Activated CD4-positive, alpha-beta T cell treated with anti-CD3 and anti-CD28 coated beads for 4 hours (primary cell): Measurements from ENCODE around the gene NACC1.

ENCODE experiments used
- DNase-seq, 2 donors: peaks; one replicate each; pipeline ENCODE4 v3.0.0-alpha.2; 2020

Gene NACC1

GRCh38 chr19:13089139-13089856, 28.8 kb upstream of the NACC1 start:
- DNase-seq, result no peak

DNA sequence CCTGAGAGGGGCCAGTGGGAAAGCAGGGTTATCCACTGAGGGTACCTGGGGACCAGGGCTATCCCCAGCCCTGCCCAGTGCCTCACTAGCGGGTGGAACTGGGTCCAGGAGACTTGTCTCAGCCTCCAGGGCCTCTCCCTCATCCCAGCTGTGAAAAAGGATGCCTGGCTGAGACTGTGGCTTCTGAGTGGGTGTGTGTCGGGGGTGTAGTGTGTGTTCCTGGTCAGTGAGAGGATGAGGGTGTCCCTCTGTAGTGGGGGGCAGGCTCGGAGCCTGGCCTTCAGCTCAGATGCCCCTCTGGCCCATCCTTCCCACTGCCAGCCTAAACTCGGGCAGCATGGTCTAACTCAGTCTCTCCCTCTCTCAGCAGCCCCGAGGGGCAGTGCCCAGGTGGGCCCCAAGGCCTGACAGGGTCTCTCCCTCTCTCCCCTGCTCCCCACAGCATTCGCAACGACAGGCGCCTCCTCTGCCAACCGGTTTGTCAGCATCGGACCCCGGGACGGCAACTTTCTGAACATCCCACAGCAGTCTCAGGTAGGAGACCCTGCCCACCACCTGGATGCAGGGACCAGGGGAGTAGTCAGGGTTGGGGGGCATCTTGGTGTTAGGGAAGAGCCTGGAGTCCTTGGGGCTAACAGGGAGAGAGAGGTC, 28.1 kb upstream of the NACC1 start:
- DNase-seq, result no peak

GRCh38 chr19:13090511-13091231, 27.4 kb upstream of the NACC1 start:
- DNase-seq, result no peak

DNA sequence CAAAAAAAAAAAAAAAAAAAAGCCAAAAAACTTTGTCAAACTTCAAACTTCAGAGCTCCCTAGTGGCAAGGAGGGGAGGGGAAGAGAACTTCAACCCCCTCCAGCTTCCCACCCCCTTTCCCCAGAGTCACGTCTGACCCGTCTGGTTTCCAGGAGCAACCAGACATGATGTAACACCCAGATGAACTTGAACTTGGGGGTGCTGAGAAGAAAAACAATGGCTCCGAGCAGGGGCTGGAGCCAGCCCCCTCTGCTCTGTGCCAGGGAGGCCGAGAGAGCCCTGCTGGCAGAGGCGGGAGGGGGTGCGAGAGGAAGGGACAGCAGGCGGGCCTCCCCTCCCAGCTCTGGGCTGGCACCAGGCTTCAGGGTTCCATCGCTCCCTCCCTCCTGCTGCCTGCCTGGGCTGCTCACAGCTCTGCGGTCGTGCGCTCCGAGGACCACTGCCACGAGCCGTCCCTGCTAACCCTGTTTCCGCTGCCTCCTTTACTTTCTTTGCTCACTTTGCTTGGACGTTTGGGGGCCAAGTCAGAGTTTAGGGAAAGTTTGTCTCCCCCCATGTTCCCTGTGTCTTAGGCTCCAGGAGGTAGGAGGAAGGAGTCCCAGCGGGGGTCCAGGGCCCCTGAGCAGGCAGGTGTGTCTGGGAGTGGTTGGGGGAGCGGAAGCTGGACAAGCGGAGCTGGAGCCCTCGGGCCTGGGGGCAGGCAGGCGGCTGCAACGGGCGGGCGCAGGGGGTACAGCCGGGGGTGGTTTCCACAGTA, 26.5 kb upstream of the NACC1 start:
- DNase-seq, result no peak

DNA sequence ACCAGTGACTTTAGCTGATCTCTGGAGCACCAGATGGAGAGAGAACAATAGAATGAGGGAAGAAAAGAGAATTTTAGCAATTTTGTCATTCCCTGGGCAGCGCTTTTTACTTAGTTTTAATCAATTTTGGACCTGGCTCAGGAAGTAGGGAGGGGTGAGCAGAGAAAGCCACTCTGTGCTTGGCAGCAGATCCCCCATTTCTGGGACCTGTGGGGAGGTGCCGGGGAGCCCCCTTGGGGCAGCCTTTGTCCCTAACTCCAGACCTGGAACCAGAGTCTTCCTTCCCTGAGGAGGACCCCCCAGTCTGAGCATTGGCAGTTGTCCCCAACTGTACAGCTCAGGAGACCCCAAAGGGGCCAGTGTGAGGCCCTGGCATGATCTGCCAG, 25.9 kb upstream of the NACC1 start:
- no peak for DNase-seq

DNA sequence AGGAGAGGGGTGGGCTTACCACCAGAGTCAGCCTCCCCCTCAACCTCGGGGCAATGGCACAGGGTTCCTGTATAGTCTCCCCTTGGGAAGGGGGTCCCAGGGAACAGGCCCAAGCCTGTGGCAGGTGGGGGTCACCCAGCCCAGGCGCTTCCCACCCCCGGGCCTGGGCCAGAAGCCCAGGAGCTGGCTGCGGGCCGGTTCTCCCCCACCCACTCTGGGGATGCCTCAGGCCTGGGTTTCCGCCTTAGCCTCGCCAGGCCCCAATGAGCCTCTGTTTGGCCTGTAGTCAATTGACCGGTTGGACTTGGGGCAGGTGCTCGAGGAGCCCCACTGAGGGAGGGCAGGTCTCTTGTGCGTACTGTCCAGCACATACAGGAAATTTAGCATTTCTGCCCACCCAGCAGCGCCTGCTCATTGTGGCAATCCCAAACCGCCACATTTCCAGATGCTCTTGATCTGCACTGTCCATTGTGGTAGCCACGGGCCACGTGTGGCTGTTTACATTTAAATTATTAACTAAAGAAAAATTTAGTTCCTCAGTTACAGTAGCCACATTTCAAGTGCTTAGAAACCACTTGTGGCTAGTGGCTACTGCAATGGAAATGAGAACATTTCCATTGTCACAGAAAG, 25.3 kb upstream of the NACC1 start:
- DNase-seq, result no peak

DNA sequence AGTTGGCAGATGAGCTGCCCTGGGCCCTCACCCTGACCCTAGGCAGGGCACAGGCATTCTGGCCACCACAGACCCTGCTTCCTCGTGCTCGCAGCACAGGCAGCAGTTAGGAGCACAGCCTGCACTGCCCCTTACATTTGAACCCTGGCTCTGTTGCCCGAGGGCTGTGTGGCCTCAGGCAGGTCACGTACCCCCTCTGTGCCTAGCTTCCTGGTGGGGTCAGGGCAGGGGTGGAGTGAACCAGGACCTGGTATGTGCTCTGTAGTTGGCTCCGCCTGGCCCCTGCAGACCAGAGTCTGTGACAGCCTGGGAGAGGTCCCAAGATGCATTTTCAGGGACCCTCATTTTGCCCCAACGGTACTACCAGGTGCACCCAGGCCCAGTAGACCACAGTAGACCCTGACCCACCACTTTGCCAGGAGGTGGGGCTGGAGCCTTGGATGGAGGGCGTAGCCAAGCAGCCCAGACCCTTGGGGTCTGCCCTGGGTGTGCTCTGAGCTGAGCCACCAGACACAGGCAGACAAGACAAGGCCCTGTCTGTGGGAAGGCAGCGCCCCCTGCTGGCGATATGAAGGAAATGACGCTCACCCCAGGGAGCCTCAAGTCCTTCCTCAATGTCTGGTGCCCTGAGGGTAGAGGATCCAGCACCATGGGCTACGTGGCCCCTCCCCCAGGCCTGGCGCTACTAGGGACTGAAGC, 24.5 kb upstream of the NACC1 start:
- peak; percentile 73 to 77 for DNase-seq

DNA sequence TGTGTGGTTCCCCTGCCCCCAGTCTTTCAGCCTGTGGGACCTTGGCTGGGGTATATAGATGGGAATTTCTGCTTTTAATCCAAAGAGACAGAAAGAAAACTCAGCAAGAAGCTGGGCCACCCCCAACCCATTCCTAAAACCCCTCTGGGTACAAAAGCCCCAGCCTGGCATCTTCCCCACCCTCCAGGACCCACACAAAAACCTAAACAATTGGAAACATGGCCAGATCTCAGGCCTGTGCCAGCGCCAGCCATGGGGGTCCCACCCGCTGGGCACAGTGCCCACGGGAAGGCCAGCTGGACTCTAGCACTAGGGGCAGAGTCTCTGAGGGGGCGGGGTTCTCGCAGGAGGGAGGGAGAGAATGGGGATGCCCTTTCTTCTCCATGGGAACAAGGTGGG, 24.0 kb upstream of the NACC1 start:
- no peak for DNase-seq

DNA sequence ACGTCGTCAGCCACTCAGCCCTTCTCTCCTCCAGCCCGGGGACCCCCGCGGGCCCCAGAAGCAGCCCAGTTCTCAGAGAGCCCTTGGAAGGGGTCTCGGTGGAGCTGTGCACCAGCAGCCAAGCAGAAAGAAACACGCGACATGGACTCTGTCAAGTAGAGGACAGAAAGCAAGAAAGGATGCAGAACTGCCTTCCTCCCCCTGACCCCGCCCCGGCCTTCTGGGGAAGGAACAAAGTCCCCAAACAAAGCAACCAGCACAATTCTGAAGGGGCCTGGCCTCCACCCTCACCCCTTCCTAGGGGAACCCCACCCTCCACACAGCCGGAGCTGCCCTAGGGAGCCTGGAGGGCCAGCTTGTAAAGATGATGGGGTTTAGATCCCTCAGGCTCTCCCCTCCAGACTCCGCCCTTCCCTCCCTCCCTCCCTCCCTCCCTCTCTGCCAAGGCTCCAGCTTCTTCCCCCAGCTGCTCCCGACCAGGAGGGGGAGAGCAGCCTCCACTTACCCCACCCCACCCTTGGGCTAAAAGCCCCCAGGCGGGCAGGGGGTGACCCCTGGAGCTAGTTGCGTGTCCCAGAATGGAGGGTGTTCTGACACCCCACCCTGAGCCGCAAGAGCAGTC, 23.2 kb upstream of the NACC1 start:
- DNase-seq, result no peak

GRCh38 chr19:13095393-13095784, 22.7 kb upstream of the NACC1 start:
- DNase-seq, result peak in 1 of 2 donors; percentile 25

GRCh38 chr19:13095934-13096927, 21.8 kb upstream of the NACC1 start:
- no peak for DNase-seq

- no peak for DNase-seq
Measured at GRCh38 chr19:13097033-13097462, 21.0 kb upstream of the NACC1 start.

DNA sequence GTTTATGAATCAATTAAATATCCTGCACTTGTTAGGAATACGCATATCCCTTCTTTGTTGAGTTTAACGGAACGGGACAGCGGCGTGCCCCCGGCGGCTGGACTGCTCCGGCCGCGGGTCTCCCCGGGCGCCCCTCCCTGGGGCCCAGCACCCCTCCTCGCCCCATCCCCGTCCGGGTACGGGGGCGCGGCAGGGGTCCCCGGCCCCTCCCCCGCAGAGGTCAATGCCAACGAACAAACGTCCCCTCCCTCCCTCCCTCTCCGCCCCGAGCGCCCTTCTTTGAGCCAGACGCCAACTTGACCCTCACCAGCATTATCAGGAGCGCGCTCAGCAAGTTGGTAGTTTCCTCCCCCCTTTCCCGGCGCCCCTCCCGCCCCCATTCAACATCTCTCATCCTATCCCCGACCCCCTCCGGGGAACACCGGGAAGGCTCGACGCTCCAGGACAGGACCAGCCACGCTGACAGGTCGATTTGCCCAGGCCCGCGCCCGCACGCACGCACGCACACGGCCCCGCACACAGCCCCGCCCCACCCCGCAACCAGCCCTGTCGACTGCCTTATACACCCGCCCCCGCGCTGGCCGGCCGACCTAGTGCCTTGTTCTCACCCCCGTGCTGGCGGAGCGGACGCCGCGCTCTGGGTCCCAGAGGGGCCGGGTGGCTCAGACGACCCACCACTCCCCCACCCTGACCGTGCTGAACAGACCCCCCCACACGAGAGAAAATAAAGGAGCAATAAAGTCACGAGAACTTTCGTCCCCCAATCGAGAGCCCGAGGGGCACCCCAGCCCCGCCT, 20.4 kb upstream of the NACC1 start:
- peak in 1 of 2 donors; percentile 18 for DNase-seq

- peak in 1 of 2 donors; percentile 38 for DNase-seq
Measured at GRCh38 chr19:13098277-13099072, 19.6 kb upstream of the NACC1 start.

GRCh38 chr19:13099073-13099999, 18.7 kb upstream of the NACC1 start:
- DNase-seq, result peak; percentile 67 to 77

DNA sequence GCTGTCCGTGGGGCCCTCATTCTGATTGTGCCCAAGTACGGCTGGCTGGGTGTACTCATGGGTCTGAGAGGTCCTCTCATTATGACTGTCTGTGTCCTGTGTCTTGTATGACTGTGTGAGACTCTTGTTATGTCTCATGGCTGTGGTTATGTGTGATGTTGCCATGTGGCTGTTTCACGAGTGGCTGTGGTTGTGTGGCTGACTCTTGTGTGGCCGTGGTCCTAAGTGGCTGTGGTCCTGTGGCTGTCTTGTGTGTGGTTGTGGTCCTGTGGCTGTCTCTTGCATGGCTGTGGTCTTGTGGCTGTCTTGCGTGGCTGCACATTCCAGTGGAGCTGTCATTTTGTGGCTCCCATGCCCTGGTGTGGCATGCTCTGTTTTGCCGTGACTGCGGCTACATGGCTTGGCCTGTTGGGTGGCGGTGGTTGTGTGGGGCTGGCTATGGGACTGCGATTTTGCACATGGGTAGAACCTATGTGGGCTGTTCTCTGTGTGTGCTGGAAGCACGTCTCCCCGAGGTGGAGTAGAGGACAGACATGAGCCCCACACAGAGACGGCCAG, 18.0 kb upstream of the NACC1 start:
- DNase-seq, result peak; percentile 48 to 51
